H1 (cell line): ENCODE results near the gene RGS16. TPM values are rescaled to one million over a fixed set of nuclear protein-coding genes. Genes with fewer than 3 reads are reported as not detected.

Source experiments
- CTCF ChIA-PET: fragments of 300-600 bp; sonication (Branson Sonifier 250); formaldehyde crosslinking; loops from one replicate; lab custom pipeline; 2021; ENCODE audit not compliant: partially characterized antibody; lab: Charles Lee
- POLR2A ChIA-PET: fragments of 300-600 bp; sonication (Branson Sonifier 250); formaldehyde crosslinking; loops from one replicate; lab custom pipeline; 2021; ENCODE audit warnings: inconsistent platforms; ENCODE audit not compliant: partially characterized antibody; lab: Charles Lee
- DNase-seq, 2 experiments: peaks; one replicate each; pipeline versions ENCODE4 v3.0.0 to v3.0.0-alpha.2; 2010 to 2022; ENCODE audit warnings: low spot score in 2 of 2, low read depth in 1 of 2, mixed read lengths in 1 of 2
- FAIRE-seq: peaks from 2 replicates; lab custom pipeline; 2011; peaks lifted over from hg19 to GRCh38; lab: Jason Lieb, UNC
- H2AFZ ChIP-seq: 2 replicates; pipeline ENCODE4 v1.8.1; 2012; ENCODE audit warnings: low read length, inconsistent platforms
- H2AK5ac ChIP-seq: 2 replicates; pipeline ENCODE4 v1.6.1; 2013; ENCODE audit warnings: low read depth, low read length
- H2BK120ac ChIP-seq: replicated peaks from 2 replicates; pipeline ENCODE3; 2013; ENCODE audit warnings: low read depth, low read length, inconsistent platforms
- H2BK12ac ChIP-seq: 2 replicates; pipeline ENCODE4 v1.6.1; 2013; ENCODE audit warnings: low read depth, low read length
- H2BK15ac ChIP-seq: 2 replicates; pipeline ENCODE4 v1.6.1; 2013; ENCODE audit warnings: low read length
- H2BK20ac ChIP-seq: 2 replicates; pipeline ENCODE4 v1.6.1; 2013; ENCODE audit warnings: low read length
- H2BK5ac ChIP-seq: 2 replicates; pipeline ENCODE4 v1.6.1; 2013; ENCODE audit warnings: low read depth, low read length
- H3K14ac ChIP-seq: 2 replicates; pipeline ENCODE4 v1.6.1; 2013; ENCODE audit warnings: inconsistent platforms; ENCODE audit not compliant: insufficient read length
- H3K18ac ChIP-seq: 2 replicates; pipeline ENCODE4 v1.6.1; 2013; ENCODE audit warnings: low read length; ENCODE audit errors: extremely low read depth
- H3K23ac ChIP-seq: 2 replicates; pipeline ENCODE4 v1.6.1; 2013; ENCODE audit warnings: inconsistent platforms; ENCODE audit not compliant: insufficient read length
- H3K23me2 ChIP-seq: 2 replicates; pipeline ENCODE4 v1.6.1; 2013; ENCODE audit warnings: low read depth, low read length
- H3K27ac ChIP-seq: 2 replicates; pipeline ENCODE4 v1.6.1; 2011; ENCODE audit warnings: low read depth, low read length, inconsistent platforms
- H3K27me3 ChIP-seq, 4 experiments: replicated peaks in 1 of 4; 1 replicate in 1 of 4; 2 replicates in 3 of 4; pipeline versions ENCODE4 v1.6.1 to v1.8.1; 2011 to 2013; ENCODE audit warnings: low read length in 3 of 4, mild to moderate bottlenecking in 3 of 4, inconsistent platforms in 2 of 4, mixed read lengths in 2 of 4, moderate library complexity in 1 of 4; ENCODE audit not compliant: control insufficient read depth in 3 of 4, insufficient read depth in 3 of 4; ENCODE audit errors: extremely low read depth in 1 of 4
- H3K36me3 ChIP-seq, 4 experiments: 2 replicates each; pipeline versions ENCODE4 v1.6.1 to v1.8.1; 2011 to 2013; ENCODE audit warnings: mild to moderate bottlenecking in 4 of 4, low read length in 3 of 4, moderate library complexity in 2 of 4, control low read depth in 1 of 4, inconsistent platforms in 1 of 4; ENCODE audit not compliant: insufficient read depth in 4 of 4, control insufficient read depth in 2 of 4
- H3K4ac ChIP-seq: replicated peaks from 2 replicates; pipeline ENCODE3; 2013; ENCODE audit warnings: low read length, low read depth, mixed read lengths, inconsistent platforms; ENCODE audit not compliant: insufficient read length
- H3K4me1 ChIP-seq, 4 experiments: replicated peaks in 1 of 4; 1 replicate in 1 of 4; 2 replicates in 3 of 4; pipeline versions ENCODE4 v1.6.1 to v1.8.1; 2011 to 2013; ENCODE audit warnings: low read length in 3 of 4, inconsistent platforms in 2 of 4, mixed read lengths in 1 of 4; ENCODE audit not compliant: insufficient read depth in 4 of 4, control insufficient read depth in 3 of 4
- H3K4me2 ChIP-seq, 2 experiments: 2 replicates each; pipeline versions ENCODE4 v1.6.1 to v1.8.1; 2011 to 2013; ENCODE audit warnings: low read depth in 2 of 2, low read length in 2 of 2, control low read depth in 1 of 2, inconsistent platforms in 1 of 2, mild to moderate bottlenecking in 1 of 2; ENCODE audit not compliant: insufficient read depth in 1 of 2
- H3K4me3 ChIP-seq, 4 experiments: fragments of 200-600, 300-600 bp in 1 of 4; sonication (generic), shearing (Covaris generic), sonication (Bioruptor Twin) in 1 of 4; 2 replicates each; pipeline versions ENCODE4 v1.5.1 to v1.8.1; 2011 to 2016; ENCODE audit warnings: low read length in 4 of 4, low read depth in 3 of 4, control low read depth in 2 of 4, inconsistent platforms in 2 of 4, mild to moderate bottlenecking in 2 of 4, mixed read lengths in 1 of 4, moderate library complexity in 1 of 4; ENCODE audit not compliant: insufficient read depth in 2 of 4; ENCODE audit errors: extremely low read depth in 1 of 4
- H3K56ac ChIP-seq: replicated peaks from 2 replicates; pipeline ENCODE3; 2013; ENCODE audit warnings: low read depth, mild to moderate bottlenecking, mixed read lengths, low read length, inconsistent platforms; ENCODE audit not compliant: insufficient read length
- H3K79me1 ChIP-seq: 2 replicates; pipeline ENCODE4 v1.6.1; 2013; ENCODE audit warnings: low read depth, low read length, control low read depth
- H3K79me2 ChIP-seq, 2 experiments: 2 replicates each; pipeline versions ENCODE4 v1.6.1 to v1.8.1; 2012 to 2013; ENCODE audit warnings: low read length in 2 of 2, mild to moderate bottlenecking in 2 of 2, inconsistent platforms in 1 of 2; ENCODE audit not compliant: insufficient read depth in 2 of 2, control insufficient read depth in 1 of 2
- H3K9ac ChIP-seq, 4 experiments: replicated peaks in 1 of 4; 1 replicate in 1 of 4; 2 replicates in 3 of 4; pipeline versions ENCODE4 v1.6.1 to v1.8.1; 2011 to 2013; ENCODE audit warnings: low read depth in 3 of 4, low read length in 3 of 4, control low read depth in 2 of 4, mild to moderate bottlenecking in 2 of 4, moderate library complexity in 2 of 4, inconsistent platforms in 1 of 4; ENCODE audit errors: extremely low read depth in 1 of 4
- H3K9me3 ChIP-seq, 2 experiments: 2 replicates each; pipeline versions ENCODE4 v1.6.1 to v1.8.1; 2012 to 2013; ENCODE audit warnings: mild to moderate bottlenecking in 2 of 2, moderate library complexity in 2 of 2, control low read depth in 1 of 2, inconsistent platforms in 1 of 2, low read depth in 1 of 2, low read length in 1 of 2, mixed read lengths in 1 of 2; ENCODE audit not compliant: insufficient read depth in 2 of 2
- H4K20me1 ChIP-seq, 2 experiments: replicated peaks in 1 of 2; 2 replicates each; pipeline versions ENCODE3 to v1.8.1; 2011 to 2013; ENCODE audit warnings: inconsistent platforms in 2 of 2, low read length in 2 of 2, mild to moderate bottlenecking in 1 of 2; ENCODE audit not compliant: insufficient read depth in 2 of 2, control insufficient read depth in 1 of 2
- H4K5ac ChIP-seq: 2 replicates; pipeline ENCODE4 v1.6.1; 2013; ENCODE audit warnings: low read length, low read depth, mixed read lengths, inconsistent platforms; ENCODE audit not compliant: insufficient read length
- H4K8ac ChIP-seq: 2 replicates; pipeline ENCODE4 v1.8.0; 2013; ENCODE audit warnings: mild to moderate bottlenecking, moderate library complexity, low read length, inconsistent platforms; ENCODE audit not compliant: insufficient read depth; ENCODE audit errors: extremely low read depth
- H4K91ac ChIP-seq: replicated peaks from 2 replicates; pipeline ENCODE3; 2013; ENCODE audit warnings: low read length, mixed read lengths, inconsistent platforms; ENCODE audit not compliant: insufficient read length
- BRCA1 ChIP-seq: IDR thresholded peaks from 2 replicates; pipeline ENCODE4 v1.6.1; 2012; ENCODE audit warnings: low read depth, low read length, improper control_type of control experiment
- JUN ChIP-seq: IDR thresholded peaks from 2 replicates; pipeline ENCODE4 v1.6.1; 2011; ENCODE audit warnings: low read depth, mild to moderate bottlenecking, improper control_type of control experiment, low read length
- KDM4A ChIP-seq: IDR thresholded peaks from one replicate; pipeline ENCODE4 v1.7.1; 2012; ENCODE audit warnings: low read depth, mild to moderate bottlenecking, moderate library complexity, low read length, inconsistent platforms; ENCODE audit not compliant: severe bottlenecking
- NRF1 ChIP-seq: IDR thresholded peaks from 2 replicates; pipeline ENCODE4 v1.6.1; 2011; ENCODE audit warnings: mild to moderate bottlenecking, low read depth, low read length, improper control_type of control experiment
- RFX5 ChIP-seq: IDR thresholded peaks from 2 replicates; pipeline ENCODE4 v1.6.1; 2011; ENCODE audit warnings: low read depth, low read length, improper control_type of control experiment, borderline replicate concordance
- SIX5 ChIP-seq: IDR thresholded peaks from 2 replicates; pipeline ENCODE4 v1.6.1; 2011; ENCODE audit warnings: mild to moderate bottlenecking, low read depth, low read length
- SP1 ChIP-seq: IDR thresholded peaks from 2 replicates; pipeline ENCODE4 v1.6.1; 2011; ENCODE audit warnings: low read depth, low read length
- TBP ChIP-seq: IDR thresholded peaks from 2 replicates; pipeline ENCODE4 v1.6.1; 2011; ENCODE audit warnings: low read depth, low read length, improper control_type of control experiment
- WGBS, 2 experiments: shearing (Covaris generic) in 1 of 2; methylation state at CpG; one replicate each; pipeline versions ENCODE4 v1.1.6 to v1.1.7; 2013 to 2015; ENCODE audit warnings: low lambda C conversion rate in 2 of 2, mixed read lengths in 2 of 2, inconsistent platforms in 1 of 2, low coverage in 1 of 2, missing lambda C conversion rate in 1 of 2; ENCODE audit not compliant: insufficient replicate concordance in 2 of 2, insufficient coverage in 1 of 2, insufficient read length in 1 of 2; ENCODE audit errors: extremely low coverage in 1 of 2, missing lambda C conversion rate in 1 of 2; 5-methylcytosine and 5-hydroxymethylcytosine counted together
- polyA plus RNA-seq, 7 experiments: library from polyadenylated mRNA; depleted of rRNA in 3 of 7; stranded (reverse) in 5 of 7; unstranded in 2 of 7; fragments of >200 nt in 5 of 7; fragments of 200-250 nt in 2 of 7; gene quantifications; 1 replicate in 5 of 7; 2 replicates in 1 of 7; 4 replicates in 1 of 7; pipeline versions ENCODE4 v1.2.1 to v1.2.3, GENCODE V29; 2011 to 2013; ENCODE audit warnings: missing spikeins in 2 of 7, mixed read lengths in 2 of 7
- total RNA-seq: library from RNA; stranded (reverse); fragmentation: NEBNext Ultra II Directional; extraction: Animal tissue kit (Norgen Biotek cat#: 25700); gene quantifications from 2 replicates; pipeline ENCODE4 v1.2.1, GENCODE V29; 2021
- TF ChIP-seq, protein P1 (sequence below), 3 experiments: IDR thresholded peaks; 1 replicate in 2 of 3; 2 replicates in 1 of 3; pipeline versions ENCODE4 v1.5.1 to v1.6.1; 2011; ENCODE audit warnings: low read length in 3 of 3, mild to moderate bottlenecking in 3 of 3, inconsistent platforms in 2 of 3, low read depth in 1 of 3, moderate library complexity in 1 of 3; ENCODE audit not compliant: insufficient read depth in 1 of 3; ENCODE audit errors: control extremely low read depth in 1 of 3
- TF ChIP-seq, protein P2 (sequence below): IDR thresholded peaks from 2 replicates; pipeline ENCODE4 v1.6.1; 2012; ENCODE audit warnings: inconsistent platforms

The RGS16 gene
- total and polyA plus RNA-seq, 2 of the 8 experiments (the other 6 are each of a cell fraction or from before 2014, with no cell fraction given) = 5.7 to 9.8 TPM

DNA sequence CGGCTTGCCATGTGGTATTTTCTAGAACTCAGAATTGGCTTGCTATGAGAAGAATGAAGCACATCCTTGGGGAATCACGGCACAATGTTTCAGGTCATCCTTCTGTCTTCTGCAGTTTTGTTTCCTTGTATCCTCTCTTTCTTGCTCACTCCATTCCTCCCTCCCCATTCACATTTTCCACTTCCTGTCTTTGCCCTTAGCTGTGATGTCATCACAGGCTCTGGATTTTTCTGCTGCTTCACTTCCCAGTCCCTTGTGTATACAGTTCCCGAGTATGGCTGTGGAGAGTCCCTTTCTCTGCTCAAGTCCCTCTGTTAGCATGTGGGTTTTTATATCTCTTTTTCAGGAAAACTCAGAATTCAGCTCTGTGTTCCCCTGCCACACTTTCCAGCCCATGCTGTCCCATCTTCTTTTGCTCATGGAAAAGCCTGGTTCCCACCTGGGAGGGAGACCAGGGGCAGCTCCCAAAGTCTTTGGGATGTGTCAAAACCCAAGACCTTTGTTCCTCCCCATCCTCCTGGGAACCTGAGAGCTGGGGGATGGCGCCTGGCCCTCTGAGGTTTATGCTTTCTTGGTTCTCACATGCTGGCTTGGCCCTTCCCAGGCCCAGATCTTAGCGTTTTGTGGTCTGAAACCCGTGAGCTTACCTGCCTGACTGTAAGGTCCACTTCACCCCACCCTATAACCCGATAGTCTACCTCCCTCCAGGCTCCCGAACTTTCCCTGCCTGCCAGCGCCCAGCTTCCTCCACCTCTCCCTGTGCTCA, 4.8 kb upstream of the RGS16 start:
- Histone ChIP-seq H3K23me2 (peaks cover 1% of the 10 kb centered on the region; the same call in 1 of the 2 replicates), H3K36me3 (no peaks in the 10 kb centered on the region; a peak in 1 of 8 replicates), H4K20me1 (no peaks in the 10 kb centered on the region), H4K8ac (no peak overlapping the region), H2BK12ac (no peak overlapping the region), H3K4me3 (no peak overlapping the region), H3K79me1 (no peaks in the 10 kb centered on the region), H2BK20ac (no peak overlapping the region), H3K14ac (no peak overlapping the region), H3K4me2 (no peak overlapping the region), H2AK5ac (no peak overlapping the region), H2AFZ (no peak overlapping the region), H4K91ac (no peak overlapping the region), H3K79me2 (no peaks in the 10 kb centered on the region), H3K9me3 (no peaks in the 10 kb centered on the region), H3K27me3 (peaks cover 0 to 33% (median 20%) of the 10 kb centered on the region in 4 experiments; a peak in 6 of 7 replicates), H2BK120ac (no peak overlapping the region), H2BK5ac (no peak overlapping the region; the same call in 1 of the 2 replicates), H2BK15ac (no peak overlapping the region), H3K27ac (no peak overlapping the region), H3K18ac (no peak overlapping the region), H3K23ac (no peak overlapping the region), H3K56ac (no peak overlapping the region), H4K5ac (no peak overlapping the region), H3K4me1 (peaks cover 10 to 27% (median 17%) of the 10 kb centered on the region in 4 experiments), H3K9ac (no peak overlapping the region), H3K4ac (no peak overlapping the region)
- no peak for FAIRE-seq
- CTCF ChIA-PET = interaction anchor here (1.0 to 37.1 kb wide), 5 partner anchors 11 to 182 kb away, joined by 3 to 1131 read pairs (median 18); partner anchors contain the start of gene NPL
- DNase-seq = no peak
- POLR2A ChIA-PET = interaction anchor here (0.6 to 15.0 kb wide), 4 partner anchors 7 to 257 kb away, joined by 3 to 231 read pairs (median 4); no protein-coding TSS in a partner anchor
- WGBS, 2 experiments = 88% methylated on average over 9 of the region's 9 CpGs; no CpG with 5 or more reads in 1 of the 2 experiments
- TF ChIP-seq, protein P1, sequence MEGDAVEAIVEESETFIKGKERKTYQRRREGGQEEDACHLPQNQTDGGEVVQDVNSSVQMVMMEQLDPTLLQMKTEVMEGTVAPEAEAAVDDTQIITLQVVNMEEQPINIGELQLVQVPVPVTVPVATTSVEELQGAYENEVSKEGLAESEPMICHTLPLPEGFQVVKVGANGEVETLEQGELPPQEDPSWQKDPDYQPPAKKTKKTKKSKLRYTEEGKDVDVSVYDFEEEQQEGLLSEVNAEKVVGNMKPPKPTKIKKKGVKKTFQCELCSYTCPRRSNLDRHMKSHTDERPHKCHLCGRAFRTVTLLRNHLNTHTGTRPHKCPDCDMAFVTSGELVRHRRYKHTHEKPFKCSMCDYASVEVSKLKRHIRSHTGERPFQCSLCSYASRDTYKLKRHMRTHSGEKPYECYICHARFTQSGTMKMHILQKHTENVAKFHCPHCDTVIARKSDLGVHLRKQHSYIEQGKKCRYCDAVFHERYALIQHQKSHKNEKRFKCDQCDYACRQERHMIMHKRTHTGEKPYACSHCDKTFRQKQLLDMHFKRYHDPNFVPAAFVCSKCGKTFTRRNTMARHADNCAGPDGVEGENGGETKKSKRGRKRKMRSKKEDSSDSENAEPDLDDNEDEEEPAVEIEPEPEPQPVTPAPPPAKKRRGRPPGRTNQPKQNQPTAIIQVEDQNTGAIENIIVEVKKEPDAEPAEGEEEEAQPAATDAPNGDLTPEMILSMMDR (IDR thresholded peaks at IDR 0.05; ENCODE audit: control extremely low read depth in 1 of 3, insufficient read depth in 1 of 3, low read depth in 1 of 3, low read length in 3 of 3) = no peak
- no peak for TF ChIP-seq TBP
- no peak for TF ChIP-seq KDM4A
- TF ChIP-seq BRCA1 = no peak
- TF ChIP-seq SP1 = no peak
- no peak for TF ChIP-seq SIX5
- TF ChIP-seq RFX5 = no peak
- TF ChIP-seq NRF1 = no peak
- TF ChIP-seq JUN = no peak
- TF ChIP-seq, protein P2, sequence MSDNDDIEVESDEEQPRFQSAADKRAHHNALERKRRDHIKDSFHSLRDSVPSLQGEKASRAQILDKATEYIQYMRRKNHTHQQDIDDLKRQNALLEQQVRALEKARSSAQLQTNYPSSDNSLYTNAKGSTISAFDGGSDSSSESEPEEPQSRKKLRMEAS = no peak
